Measurements from ENCODE around the gene RBP5.

RBP5 gene

DNA sequence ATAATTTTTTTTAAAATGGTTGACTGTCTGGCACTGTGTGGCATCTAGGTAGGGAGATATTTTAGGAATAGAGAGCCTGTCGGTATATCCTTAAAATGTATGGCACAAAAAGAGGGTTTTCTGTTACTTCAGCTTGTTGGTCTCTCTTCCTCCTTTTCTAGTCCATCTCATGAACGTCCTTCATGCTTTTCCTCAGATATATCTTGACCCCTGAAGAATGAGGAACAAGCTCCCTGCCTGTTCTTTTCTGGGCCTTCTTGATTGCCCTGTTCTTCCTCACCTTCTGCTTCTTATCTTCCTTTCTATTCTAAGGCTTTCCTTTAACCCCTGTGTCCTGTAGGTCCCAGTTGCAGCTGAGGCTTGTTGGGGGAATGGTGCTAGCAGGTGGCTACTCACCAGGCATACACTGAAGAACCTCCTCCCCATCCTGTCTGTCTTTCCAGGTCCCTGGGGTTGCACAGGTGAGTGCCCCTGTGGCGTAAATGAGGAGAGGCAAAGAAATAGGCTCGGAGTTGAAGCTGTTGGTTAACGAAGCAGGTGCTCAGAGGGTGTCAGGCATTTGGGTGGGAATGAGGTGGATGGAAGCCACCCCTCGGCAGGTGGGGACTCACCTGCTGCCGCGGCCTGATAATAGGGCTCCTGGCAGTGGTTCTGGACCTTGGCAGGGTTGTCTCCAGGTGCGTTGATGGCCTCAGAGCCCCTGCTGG lies 29.2 kb downstream of the RBP5 start:
- no peak for DNase-seq

DNA sequence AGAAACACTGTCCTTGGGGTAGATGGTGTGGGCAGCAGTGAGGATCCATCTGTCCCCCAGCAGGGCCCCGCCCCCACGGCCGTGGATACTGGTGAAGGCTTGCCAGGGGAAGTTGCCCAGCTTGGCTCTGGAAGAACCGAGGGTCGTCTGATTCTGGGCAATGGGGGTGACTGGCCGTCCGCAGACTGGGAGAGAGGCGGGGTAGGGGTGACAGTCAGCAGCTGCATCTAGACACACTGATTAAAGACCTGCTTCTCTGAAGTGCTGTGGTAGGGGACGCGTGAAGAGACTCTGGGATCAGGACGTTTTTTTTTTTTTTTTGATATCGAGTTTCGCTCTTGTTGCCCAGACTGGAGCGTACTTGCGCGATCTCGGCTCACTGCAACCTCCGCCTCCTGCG lies 31.7 kb downstream of the RBP5 start:
- DNase-seq = no peak

DNA sequence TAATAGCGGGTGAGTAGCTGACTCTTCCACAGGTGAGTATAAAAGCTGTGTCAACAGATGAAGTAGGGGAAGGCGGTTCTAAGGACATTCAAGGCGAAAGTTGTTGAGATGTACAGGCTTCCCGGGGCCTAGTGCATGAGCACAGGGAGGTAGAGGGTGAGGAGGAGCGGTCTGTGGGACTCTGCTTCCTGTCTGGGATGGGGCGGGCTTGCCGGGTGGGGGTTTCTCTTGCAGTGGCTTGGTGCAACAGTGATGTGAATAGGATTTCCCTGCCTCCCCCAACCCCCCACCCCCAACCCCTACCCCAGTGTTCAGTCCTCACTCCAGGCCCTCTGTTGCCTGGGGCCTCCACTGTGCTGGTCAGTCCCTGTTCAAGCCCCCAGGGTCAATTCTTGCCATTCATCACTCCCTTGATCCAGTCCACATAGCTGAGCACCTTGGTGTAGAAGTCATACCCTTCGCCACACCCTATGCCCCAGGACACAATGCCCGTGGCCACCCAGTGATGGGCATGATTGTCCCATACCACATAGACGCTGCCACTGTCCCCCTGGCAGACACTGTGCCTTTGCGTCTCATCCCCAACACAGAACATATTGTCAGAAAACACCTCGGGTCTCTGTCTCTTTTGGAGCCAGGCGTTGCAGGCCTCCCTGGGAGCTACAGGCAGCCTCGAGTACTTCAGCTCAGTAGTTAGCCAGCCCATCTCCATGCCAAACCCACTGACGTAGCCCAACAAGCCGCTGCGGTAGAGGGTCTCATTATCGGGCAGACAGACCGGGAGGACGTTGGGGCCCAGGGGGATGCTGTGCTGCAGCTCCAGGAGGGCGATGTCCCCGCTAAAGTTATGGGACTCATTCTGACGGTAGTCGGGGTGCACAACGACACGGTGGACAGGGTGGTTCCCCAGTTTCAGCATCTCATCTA lies 32.4 kb downstream of the RBP5 start:
- DNase-seq = no peak

DNA sequence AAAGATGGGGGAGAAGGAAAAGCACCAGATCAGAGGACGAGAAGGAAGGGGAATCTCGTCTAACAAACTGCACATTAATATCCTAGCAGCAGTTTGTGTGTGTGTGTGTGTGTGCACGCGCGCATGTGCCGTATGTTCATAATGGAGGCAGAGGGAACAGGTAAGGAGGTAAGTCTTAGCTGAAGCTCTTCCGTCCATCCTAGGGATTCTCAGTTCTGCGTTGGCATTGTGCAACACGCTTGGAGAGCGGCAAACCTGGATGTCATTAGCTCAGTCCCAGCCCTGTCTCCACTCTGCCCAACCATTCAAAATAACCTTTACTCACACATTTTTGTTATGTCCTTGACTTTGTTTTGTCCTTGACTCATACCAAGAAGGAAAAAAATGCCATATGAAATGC lies 34.8 kb downstream of the RBP5 start:
- no peak for DNase-seq

DNA sequence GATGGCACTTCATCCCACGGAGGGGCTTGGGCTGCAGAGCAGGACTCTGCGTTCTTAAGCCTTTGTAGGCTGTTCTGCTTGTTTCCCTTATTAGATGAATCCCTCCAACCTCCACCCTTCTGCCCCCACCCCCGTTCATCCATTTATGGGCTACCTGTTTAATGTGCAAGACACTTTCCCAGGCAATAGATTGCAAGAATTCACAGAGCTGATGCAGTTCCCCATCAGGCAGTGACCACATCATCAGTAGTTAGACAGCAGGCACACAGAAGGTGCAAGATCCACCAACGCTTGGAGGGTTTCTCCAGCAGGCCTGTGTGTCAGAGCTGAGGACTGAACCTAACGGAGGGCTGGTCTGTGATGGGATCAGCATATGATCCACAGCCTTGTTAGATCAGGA lies 35.2 kb downstream of the RBP5 start:
- no peak for DNase-seq

DNA sequence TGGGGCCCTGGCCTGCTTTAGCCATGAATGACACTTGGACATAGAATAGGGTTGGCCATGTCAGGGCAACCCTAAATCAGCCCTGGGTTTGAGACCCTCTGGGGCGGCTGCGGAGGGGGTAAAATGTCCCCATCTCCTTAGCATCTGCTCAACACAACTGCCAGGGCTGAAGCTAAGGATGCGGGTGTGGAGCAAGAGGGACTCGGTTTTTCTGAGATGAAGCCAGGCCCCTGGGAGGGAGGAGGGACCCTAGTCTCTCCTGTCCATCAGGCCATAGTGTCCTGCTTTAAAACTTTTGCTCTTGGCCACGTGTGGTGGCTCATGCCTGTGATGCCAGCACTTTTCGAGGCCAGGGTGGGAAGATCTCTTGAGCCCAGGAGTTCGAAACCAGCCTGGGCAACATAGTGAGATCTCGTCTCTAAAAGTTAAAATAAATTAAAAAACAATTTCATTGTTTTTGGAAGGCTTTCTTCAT lies 35.7 kb downstream of the RBP5 start:
- no peak for DNase-seq

GRCh38 chr12:7092229-7092985 lies 36.3 kb downstream of the RBP5 start, which contains the start of gene C1R:
TSS of gene C1R (minus strand) at chr12:7092445. CDS start at chr12:7092388, 57 bp downstream.
- peak; percentile 70 for DNase-seq

- DNase-seq = no peak
These were observed 36.9 kb downstream of the RBP5 start for GRCh38 chr12:7091660-7092228.

GRCh38 chr12:7091171-7091570 lies 37.5 kb downstream of the RBP5 start:
- DNase-seq = no peak

- DNase-seq = no peak
These were observed 38.3 kb downstream of the RBP5 start for GRCh38 chr12:7090222-7090998.

DNA sequence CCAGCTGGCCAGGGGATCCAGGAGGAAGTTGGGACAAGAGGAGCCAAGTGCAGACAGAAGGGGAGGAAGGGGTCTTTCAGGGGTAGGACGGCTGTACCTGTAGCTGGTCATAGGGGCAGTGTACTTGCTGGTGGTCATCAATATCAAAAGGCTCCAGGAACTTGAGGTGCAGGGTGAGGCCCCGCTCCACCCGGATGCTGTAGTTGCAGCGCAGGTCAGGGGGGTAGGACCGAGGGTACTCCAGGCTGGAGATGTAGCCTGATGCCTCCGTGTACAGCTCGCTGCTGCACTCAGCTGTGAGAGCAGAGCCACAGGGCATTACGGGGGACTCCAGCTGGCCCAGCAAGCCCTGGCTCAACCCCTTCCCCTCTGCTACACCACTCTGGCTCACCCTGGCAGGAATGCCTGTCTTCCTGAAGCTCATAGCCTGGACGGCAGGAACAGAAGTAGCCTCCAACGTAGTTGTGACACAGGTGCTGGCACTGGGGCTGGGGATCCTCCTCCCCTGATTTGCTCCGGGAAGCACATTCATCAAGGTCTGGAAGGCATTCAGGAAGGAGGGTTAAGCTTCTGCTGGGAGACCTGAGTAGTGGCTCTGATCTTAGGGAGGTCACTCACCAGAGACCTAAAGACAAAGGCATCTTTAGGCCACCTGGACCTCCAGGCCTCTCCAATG lies 39.4 kb downstream of the RBP5 start:
- DNase-seq = no peak

GRCh38 chr12:7083125-7083524 lies 45.6 kb downstream of the RBP5 start:
- no peak for DNase-seq

DNA sequence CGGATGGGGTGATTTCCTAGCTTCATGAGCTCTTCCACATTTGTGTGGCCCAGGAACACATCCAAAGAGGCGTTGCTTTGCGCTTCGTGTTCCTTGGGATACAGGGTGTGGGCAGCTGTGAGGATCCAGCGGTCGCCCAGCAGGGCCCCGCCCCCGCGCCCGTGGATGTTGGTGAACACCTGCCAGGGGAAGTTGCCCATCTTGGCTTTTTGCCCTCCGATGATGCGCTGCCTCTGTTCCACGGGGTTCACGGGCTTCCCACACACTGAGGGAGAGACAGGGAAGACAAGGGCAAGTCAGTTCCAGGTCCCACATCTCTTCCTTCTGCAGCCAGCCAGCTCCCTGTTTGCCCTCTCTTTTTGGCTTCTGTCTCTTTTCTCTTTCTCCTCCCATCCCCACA lies 47.7 kb downstream of the RBP5 start:
- DNase-seq = no peak

DNA sequence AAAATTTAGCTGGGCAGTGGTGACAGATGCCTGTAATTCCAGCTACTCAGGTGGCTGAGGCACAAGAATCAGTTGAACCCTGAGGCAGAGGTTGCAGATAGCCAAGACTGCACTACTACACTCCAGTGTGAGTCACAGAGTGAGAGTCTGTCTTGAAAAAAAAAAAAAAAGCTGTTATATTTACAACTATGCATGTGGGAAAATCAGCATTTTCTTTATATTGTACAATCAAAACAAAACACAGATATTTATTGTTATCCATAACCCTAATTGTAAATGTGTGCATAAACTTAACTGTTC lies 48.9 kb downstream of the RBP5 start:
- DNase-seq = no peak

GRCh38 chr12:7078163-7078562 lies 50.5 kb downstream of the RBP5 start:
- DNase-seq = peak; percentile 22

GRCh38 chr12:7076493-7076892 lies 52.2 kb downstream of the RBP5 start:
- no peak for DNase-seq

GRCh38 chr12:7075939-7076338 lies 52.8 kb downstream of the RBP5 start:
- no peak for DNase-seq

- no peak for DNase-seq
These were observed 53.2 kb downstream of the RBP5 start for GRCh38 chr12:7075518-7075917.

DNA sequence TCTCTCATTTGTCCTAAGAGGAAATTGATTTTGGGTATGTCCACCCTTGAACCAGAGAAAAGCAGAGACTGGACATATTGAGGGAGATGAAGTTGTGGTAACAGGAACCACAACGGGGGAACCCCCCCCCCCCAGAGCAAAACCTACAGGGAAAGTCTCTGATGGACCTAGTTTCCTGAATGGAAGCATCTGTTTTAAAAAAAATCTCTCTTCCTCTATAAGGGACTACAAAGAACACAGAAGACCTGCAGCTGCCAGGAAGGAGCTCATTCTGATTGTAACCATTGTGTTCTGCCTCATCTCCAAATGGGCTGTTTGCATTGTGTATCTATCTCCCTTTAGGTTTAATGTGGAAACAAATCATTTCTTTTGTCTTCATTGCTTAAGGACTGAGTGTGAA lies 54.7 kb downstream of the RBP5 start:
- DNase-seq = no peak

Data from hematopoietic multipotent progenitor cell treated with erythropoietin and hydrocortisone succinate and interleukin-3 and kit ligand, for 8 days (in vitro differentiated cells).